HL-60/S4 treated with phorbol 12-myristate 13-acetate at 8.2 ng/mL for 4 days and 3 days (cell line): ENCODE results near the gene KIF23.

ENCODE experiments used
- in situ Hi-C: fragments of 300-500 bp; cut with MboI; formaldehyde crosslinking; loops from 2 replicates; pipeline ENCODE4 v1.15.0; 2022; ENCODE audit warnings: low sequenced_read_pairs

Gene KIF23

DNA sequence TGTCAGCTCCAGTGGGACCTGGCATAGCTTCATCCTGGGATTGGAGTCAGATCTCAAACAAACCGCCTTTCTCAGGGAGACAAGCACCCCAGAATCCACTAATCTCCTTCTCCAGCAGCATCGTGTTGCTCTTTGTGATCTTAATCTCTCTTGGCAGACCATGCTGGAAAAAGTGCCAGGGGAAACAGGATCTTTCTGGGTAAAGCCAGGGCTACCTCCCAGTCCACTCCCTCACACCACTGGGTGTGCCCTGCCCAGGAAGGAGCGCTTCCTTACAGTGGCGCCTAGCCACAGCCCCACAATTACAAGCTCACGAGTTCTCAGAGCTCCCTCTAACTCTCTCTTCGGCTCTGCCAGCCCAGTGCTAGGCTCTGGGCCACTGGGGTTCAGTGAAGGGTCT is 70.7 kb downstream of the KIF23 start:
- in situ Hi-C loops: loop anchor here (25.0 kb wide), 1 partner anchor 1327 kb away; no protein-coding TSS in a partner anchor

DNA sequence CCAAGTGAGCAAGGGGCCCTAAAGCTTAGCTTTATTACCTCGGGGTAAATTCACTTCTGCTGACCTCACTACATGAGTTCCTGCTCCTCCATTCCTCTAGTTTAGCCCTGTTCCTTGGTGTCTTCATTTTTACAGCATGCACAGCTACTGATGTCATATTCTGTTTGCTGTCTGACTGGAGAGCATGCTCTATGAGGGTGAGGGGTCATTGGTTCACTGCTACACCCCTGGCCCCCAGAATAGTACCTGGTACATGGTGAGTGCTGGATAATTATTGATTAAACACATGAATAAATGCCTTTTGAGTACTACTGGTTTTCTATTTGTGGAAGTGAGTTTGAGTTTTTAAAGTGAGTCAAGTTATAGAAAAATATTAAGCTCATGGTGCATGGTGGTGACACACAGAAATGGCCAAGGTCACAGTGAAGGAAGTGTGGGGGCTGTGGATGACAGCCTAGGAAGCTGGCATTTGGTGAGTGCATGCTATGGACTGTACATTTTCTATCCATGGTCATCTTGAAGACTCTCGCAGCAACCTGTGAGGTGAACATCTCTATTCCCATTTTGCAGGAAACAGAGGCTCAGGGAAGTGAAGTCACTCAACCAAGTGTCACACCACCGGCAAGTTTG is 72.4 kb downstream of the KIF23 start:
- in situ Hi-C loops: loop anchor here (25.0 kb wide), 1 partner anchor 1326 kb away; no protein-coding TSS in a partner anchor

DNA sequence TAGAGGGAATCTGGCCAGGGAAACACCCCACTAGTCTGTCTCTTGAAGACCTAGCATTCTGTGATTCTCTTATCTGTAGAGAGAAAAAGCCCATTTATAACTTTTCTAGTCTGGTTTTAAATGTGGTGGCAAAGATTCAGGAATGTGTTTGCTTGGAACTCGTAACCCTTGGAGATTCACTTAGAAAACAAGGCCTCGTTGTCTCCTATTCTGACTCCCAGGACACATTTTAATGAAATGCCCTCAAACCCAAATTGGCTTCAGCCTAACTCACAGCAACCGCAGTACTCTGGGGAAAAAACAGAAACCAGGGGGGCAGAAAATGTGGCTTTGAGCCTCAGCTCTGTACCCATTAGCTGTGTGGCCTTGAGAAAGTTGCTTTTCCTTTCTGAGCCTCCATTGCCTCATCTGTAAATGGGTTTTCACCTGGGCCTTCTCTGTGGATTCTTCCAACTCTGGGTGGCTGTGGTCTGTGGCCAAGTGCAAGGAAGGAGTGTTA is 75.0 kb downstream of the KIF23 start:
- in situ Hi-C loops: loop anchor here (25.0 kb wide), 1 partner anchor 1323 kb away; no protein-coding TSS in a partner anchor

DNA sequence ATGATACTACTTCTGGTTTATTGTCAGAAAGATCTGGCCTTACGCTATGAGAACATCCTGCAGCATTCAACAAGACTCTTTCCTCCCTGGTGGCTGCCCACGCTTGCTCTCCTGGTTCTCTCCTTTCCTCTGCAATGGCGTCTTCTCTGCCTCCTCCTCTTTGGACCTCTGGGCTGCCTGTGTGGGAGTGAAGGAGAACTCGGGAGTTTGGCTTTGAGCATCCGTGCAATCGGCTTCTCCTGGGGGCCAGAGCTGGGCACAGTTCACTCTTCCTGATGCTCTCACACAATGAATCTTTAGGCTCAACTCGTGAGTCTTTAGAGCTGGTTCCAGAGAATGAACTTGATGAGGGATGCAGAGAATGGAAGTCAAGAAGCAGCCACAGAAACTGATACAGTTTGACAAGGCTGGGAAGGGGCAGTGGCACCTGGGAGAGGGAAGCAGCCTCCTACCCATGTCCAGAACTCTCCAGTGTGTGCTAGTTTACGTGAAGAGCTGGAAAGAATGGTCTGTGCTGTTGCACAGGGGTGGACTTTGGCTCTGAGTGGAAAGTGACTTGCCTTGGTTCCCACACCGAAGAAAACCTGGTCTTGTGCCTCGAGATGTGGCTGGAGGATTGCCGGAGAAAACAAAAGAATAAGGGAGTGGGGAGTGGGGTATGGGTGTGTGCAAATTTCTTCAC is 76.3 kb downstream of the KIF23 start:
- in situ Hi-C loops: loop anchor here (25.0 kb wide), 1 partner anchor 1322 kb away; no protein-coding TSS in a partner anchor

DNA sequence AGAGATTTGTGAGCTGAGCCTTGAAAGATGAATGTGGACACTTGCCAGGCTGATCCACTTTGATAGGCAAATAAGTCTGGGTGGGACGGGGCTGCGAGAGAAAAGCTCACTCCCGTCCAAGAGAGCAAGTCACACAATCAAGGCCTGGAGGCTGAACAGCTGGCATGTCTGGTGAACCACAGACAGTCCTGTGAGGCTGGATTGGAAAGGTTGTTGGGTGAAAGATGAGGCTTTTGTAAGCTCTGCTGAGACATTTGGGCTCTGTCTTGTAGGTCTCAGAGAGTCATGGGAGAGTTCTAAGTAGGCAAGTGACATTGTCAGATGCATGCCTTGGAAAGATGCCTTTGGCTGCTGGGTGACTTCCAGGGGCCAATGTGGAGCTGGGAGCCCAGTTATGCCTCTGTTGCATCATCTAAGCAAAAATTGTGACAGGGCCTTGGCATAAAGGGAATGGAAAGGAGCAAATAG is 76.9 kb downstream of the KIF23 start:
- in situ Hi-C loops: loop anchor here (25.0 kb wide), 1 partner anchor 1321 kb away; no protein-coding TSS in a partner anchor

DNA sequence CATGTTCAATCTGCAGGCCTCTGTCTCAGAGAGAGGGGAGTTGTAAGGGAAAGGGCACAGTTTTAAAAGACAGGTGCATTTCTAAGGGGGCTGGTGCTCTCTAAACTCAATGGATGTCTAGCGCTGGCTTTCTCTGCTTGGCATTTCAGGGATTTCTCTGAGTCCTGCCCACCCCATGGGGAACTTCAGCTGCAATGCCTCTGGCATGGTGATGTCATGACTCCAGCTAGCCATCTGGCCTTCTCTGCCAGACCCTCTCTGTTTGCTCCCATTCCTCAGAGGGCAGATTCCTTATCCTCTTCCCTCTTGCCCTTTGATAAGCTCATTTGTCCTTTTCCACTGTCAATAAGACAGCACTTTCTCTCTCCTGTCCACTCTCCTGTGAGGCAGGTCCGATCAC is 79.3 kb downstream of the KIF23 start:
- in situ Hi-C loops: loop anchor here (25.0 kb wide), 1 partner anchor 1319 kb away; no protein-coding TSS in a partner anchor

DNA sequence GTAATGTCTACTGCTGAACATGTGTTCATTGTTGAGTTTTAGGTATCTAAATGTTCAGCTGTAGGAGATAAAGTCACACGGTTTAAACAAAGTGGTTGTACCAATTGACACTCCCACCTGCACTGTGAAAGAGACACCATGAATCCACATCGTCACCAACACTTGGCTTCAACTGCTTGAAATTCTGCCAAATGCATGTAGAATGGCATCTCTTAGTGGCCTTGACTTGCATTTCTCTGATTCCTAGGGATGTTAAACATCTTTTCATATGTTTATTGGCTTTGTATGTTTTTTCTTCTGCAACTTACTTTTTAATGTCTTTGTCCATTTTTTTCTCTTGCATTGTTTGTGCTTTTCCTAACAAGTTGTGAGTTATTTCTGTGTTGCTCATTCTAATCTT is 81.9 kb downstream of the KIF23 start:
- in situ Hi-C loops: loop anchor here (25.0 kb wide), 1 partner anchor 1316 kb away; no protein-coding TSS in a partner anchor

DNA sequence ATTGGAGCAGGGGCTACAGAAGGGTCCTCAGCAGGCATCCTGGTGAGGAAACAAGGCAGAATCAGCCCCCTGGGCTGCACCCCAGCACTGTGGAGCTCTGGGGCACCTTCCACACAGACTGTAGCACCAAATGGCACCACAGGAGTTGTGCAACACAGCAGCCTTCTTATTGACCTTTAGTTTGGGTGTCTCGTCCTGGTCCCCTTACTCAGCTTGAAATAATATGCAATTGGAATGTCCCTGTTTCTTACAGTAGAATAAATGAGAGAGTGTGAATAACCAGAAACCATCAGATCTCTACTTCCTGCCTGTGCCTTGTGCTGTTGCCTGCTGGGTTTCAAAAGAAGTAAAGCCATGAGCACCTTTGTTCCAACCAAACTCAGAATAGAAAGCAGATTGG is 82.9 kb downstream of the KIF23 start:
- in situ Hi-C loops: loop anchor here (25.0 kb wide), 1 partner anchor 1315 kb away; no protein-coding TSS in a partner anchor

DNA sequence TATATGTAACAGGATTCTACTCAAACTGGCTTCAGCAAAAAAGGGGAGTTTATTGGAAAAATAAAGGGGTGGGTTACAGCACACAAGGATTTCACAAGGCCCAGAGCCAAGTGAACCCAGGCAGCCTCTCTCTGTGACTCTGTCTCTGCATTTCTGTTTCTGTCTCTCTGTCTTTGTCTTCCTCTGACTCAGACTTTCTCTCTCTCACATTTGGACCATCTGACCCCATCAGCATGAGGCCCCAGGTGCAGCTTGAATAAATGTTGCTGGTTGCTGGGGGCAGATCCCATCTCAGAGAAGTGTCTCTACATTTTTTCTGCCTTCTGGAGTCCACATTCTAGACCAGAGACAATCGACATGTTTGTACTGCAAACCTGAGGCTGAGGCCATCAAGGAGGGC is 83.5 kb downstream of the KIF23 start:
- in situ Hi-C loops: loop anchor here (25.0 kb wide), 1 partner anchor 1315 kb away; no protein-coding TSS in a partner anchor
